Omental fat pad (tissue), 4 donors: ENCODE measurements around the gene KPNB1. TPM values are rescaled to one million over a fixed set of nuclear protein-coding genes. Genes with fewer than 3 reads are reported as not detected.

Experiments
- ATAC-seq: fragments of 150-250 bp; one replicate; pipeline ENCODE4 v1.9.1; 2016; ENCODE audit warnings: mild to moderate bottlenecking, moderate library complexity; ENCODE audit not compliant: low FRiP score
- DNase-seq: peaks from one replicate; pipeline ENCODE4 v3.0.0-alpha.2; 2019; ENCODE audit warnings: low spot score
- total RNA-seq, 4 donors: library from RNA; depleted of rRNA; stranded (reverse); fragments of >200 nt; gene quantifications; one replicate each; pipeline ENCODE4 v1.1.0, GENCODE V29; 2016
- TF ChIP-seq, protein P1 (sequence below), 3 donors: fragments of 450-650 bp; IDR thresholded peaks; one replicate each; pipeline ENCODE4 v1.5.1; 2016 to 2017; ENCODE audit warnings: antibody characterized with exemption in 3 of 3, mild to moderate bottlenecking in 3 of 3, moderate library complexity in 2 of 3

KPNB1 gene
- total RNA-seq, 4 donors from 2014 or later: 193 to 335 (median 207) TPM

- ATAC-seq (no peak), DNase-seq (no peak)
- TF ChIP-seq, protein P1, sequence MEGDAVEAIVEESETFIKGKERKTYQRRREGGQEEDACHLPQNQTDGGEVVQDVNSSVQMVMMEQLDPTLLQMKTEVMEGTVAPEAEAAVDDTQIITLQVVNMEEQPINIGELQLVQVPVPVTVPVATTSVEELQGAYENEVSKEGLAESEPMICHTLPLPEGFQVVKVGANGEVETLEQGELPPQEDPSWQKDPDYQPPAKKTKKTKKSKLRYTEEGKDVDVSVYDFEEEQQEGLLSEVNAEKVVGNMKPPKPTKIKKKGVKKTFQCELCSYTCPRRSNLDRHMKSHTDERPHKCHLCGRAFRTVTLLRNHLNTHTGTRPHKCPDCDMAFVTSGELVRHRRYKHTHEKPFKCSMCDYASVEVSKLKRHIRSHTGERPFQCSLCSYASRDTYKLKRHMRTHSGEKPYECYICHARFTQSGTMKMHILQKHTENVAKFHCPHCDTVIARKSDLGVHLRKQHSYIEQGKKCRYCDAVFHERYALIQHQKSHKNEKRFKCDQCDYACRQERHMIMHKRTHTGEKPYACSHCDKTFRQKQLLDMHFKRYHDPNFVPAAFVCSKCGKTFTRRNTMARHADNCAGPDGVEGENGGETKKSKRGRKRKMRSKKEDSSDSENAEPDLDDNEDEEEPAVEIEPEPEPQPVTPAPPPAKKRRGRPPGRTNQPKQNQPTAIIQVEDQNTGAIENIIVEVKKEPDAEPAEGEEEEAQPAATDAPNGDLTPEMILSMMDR (IDR thresholded peaks at IDR 0.05): no peak
These were observed 66.7 kb downstream of the KPNB1 start for GRCh38 chr17:47716375-47716774.

DNA sequence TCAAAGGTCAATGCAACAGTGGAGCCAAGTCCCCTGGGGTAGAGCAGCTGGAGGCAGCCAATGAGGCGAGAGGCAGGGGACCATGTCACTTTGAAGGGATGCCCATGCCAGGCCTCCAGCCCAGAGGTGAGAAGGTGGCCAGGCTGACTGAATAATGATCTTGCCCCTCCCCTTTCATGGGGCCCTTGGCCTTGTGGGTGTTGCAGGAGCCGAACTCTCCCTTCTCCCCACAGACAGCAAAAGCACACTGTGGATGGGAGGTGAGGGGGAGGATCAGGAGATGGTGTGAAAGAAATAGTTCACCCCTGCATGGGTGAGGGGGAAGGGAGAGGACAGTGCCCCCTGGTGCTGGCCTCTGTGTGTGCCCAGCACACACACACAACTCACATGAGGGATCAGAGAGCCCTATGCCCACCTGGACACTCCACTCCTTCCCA lies 67.6 kb downstream of the KPNB1 start:
- ATAC-seq: no peak
- TF ChIP-seq, protein P1 (IDR thresholded peaks at IDR 0.05): no peak
- no peak for DNase-seq

GRCh38 chr17:47717979-47718621 lies 68.4 kb downstream of the KPNB1 start:
- no peak for DNase-seq
- no peak for ATAC-seq
- TF ChIP-seq, protein P1 (IDR thresholded peaks at IDR 0.05): no peak

GRCh38 chr17:47718634-47719405 lies 69.1 kb downstream of the KPNB1 start:
- no peak for ATAC-seq
- TF ChIP-seq, protein P1 (IDR thresholded peaks at IDR 0.05): no peak
- DNase-seq: no peak

DNA sequence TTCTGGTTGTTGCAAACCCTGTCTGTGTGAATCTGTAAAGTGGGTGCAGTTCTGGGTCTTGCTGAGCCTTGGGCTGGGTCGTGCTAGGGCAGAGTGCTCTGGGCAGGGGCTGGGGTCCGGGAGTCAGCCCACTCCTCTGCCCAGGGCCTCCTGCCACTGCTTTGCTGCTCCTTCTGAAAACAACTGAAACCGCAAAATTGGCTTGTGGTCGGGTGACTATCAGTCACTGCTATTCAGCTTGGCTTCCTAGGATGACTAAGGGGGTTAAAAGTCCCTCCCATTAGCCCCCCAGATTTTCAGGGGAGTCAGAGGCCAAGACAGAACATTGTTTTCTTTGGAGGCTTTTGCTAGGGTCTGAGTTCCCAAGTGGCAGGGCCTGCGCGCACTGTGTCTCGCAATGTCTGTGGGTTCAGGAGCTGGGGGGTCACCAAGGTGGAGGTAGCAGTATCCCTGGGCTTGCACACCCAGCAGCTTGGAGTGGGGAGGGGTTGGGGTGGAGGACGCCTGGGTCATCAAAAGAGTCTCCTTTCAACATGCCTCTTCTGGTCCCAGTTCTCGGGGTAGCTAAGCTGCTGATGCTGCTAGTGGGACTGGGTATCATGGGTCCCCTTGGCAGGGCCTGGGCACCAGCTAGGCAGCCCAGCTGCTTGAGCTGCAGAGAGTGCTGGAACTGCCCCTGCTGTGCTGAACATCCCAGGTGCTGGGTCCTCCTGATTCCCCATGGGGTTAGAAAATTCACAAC lies 69.9 kb downstream of the KPNB1 start:
- DNase-seq (no peak), ATAC-seq (no peak)
- TF ChIP-seq, protein P1 (IDR thresholded peaks at IDR 0.05): no peak

- no peak for DNase-seq
- TF ChIP-seq, protein P1 (IDR thresholded peaks at IDR 0.05): no peak
These were observed 70.5 kb downstream of the KPNB1 start for GRCh38 chr17:47720196-47720595.

More at GRCh38 chr17:47720196-47720595, 70.5 kb downstream of the KPNB1 start:
- no peak for ATAC-seq
